ENCODE results near the gene CTNNA3. TPM values are rescaled to one million over a fixed set of nuclear protein-coding genes. Genes with fewer than 3 reads are reported as not detected.
A peak's percentile ranks its signal among the peaks of the same experiment; 100 is the strongest.

CTNNA3 gene
- total and polyA plus RNA-seq, 4 donors, result under 0.01 to 39.8 (median 0.09) TPM

DNA sequence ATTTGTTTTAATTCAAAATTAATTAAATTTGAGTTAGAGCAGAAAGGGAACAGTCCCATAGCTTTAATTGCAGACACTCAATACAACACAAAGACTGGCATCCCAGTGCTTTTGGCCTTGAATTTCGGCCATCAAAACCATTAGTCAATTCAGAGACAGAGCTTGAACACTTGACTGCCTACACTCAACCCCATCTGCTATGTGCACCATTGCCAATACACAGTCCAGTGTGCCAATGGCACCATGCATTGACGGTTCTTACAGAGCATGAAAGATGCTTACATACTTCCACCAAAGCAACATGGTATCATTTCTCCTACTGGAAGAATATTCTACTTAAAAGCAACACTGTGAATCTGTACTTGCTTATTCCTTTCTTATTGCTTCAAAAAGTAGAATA lies 813.7 kb downstream of the CTNNA3 start:
- Histone ChIP-seq H3K9me3 (ENCODE audit: control insufficient read depth in 4 of 4, insufficient read depth in 3 of 4, low read length in 3 of 4) (no peaks in the 10 kb centered on the region), H3K9ac (ENCODE audit: insufficient read depth in 1 of 2, low read length in 2 of 2) (no peak overlapping the region), H3K4me1 (ENCODE audit: control insufficient read depth in 5 of 5, insufficient read depth in 5 of 5, low read length in 5 of 5) (peaks cover 0 to 14% (median 0%) of the 10 kb centered on the region in 5 donors), H3K36me3 (ENCODE audit: control insufficient read depth in 4 of 4, insufficient read depth in 4 of 4, low read length in 4 of 4) (no peaks in the 10 kb centered on the region), H3K27me3 (ENCODE audit: control insufficient read depth in 3 of 3, insufficient read depth in 3 of 3, low read length in 2 of 3) (no peaks in the 10 kb centered on the region), H3K4me3 (no peak overlapping the region), H3K27ac (ENCODE audit: low read depth in 1 of 2, low read length in 1 of 2) (no peak overlapping the region)
- no peak for ATAC-seq (ENCODE audit: insufficient read depth, low FRiP score)
- WGBS, 2 donors, result 80 to 81% methylated on average over 2 of the region's 2 CpGs
- DNase-seq, result no peak
- TF ChIP-seq, protein P1, sequence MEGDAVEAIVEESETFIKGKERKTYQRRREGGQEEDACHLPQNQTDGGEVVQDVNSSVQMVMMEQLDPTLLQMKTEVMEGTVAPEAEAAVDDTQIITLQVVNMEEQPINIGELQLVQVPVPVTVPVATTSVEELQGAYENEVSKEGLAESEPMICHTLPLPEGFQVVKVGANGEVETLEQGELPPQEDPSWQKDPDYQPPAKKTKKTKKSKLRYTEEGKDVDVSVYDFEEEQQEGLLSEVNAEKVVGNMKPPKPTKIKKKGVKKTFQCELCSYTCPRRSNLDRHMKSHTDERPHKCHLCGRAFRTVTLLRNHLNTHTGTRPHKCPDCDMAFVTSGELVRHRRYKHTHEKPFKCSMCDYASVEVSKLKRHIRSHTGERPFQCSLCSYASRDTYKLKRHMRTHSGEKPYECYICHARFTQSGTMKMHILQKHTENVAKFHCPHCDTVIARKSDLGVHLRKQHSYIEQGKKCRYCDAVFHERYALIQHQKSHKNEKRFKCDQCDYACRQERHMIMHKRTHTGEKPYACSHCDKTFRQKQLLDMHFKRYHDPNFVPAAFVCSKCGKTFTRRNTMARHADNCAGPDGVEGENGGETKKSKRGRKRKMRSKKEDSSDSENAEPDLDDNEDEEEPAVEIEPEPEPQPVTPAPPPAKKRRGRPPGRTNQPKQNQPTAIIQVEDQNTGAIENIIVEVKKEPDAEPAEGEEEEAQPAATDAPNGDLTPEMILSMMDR (IDR thresholded peaks at IDR 0.05; ENCODE audit: control extremely low read depth, extremely low read depth), result no peak

DNA sequence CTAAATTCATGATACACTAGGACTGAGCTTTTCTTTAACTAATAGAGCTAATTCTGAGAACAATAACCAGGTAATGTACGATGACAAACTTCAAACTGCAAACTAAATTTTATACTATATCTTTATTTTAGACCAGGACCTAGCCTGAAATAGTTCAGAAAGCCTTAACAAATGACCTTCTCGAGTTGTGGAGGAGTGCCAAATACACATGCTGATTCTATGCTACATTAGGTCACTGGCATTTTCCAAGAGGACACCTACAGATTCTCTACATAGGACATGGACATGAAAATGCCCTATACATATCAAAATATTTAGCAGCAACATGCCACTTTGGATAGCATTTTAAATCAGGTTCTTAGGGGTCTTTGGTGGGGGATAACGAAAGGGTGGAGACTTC lies 814.2 kb downstream of the CTNNA3 start:
- Histone ChIP-seq H3K9ac (ENCODE audit: insufficient read depth in 1 of 2, low read length in 2 of 2) (no peak overlapping the region), H3K9me3 (ENCODE audit: control insufficient read depth in 4 of 4, insufficient read depth in 3 of 4, low read length in 3 of 4) (no peaks in the 10 kb centered on the region), H3K27ac (ENCODE audit: low read depth in 1 of 2, low read length in 1 of 2) (no peak overlapping the region), H3K36me3 (ENCODE audit: control insufficient read depth in 4 of 4, insufficient read depth in 4 of 4, low read length in 4 of 4) (no peaks in the 10 kb centered on the region), H3K4me3 (no peak overlapping the region), H3K27me3 (ENCODE audit: control insufficient read depth in 3 of 3, insufficient read depth in 3 of 3, low read length in 2 of 3) (no peaks in the 10 kb centered on the region), H3K4me1 (ENCODE audit: control insufficient read depth in 5 of 5, insufficient read depth in 5 of 5, low read length in 5 of 5) (peaks cover 0 to 18% (median 0%) of the 10 kb centered on the region in 5 donors)
- DNase-seq (no peak), ATAC-seq (ENCODE audit: insufficient read depth, low FRiP score) (no peak)
- WGBS, 2 donors, result 81 to 82% methylated on average over 3 of the region's 3 CpGs
- TF ChIP-seq, protein P1 (IDR thresholded peaks at IDR 0.05; ENCODE audit: control extremely low read depth, extremely low read depth), result no peak

DNA sequence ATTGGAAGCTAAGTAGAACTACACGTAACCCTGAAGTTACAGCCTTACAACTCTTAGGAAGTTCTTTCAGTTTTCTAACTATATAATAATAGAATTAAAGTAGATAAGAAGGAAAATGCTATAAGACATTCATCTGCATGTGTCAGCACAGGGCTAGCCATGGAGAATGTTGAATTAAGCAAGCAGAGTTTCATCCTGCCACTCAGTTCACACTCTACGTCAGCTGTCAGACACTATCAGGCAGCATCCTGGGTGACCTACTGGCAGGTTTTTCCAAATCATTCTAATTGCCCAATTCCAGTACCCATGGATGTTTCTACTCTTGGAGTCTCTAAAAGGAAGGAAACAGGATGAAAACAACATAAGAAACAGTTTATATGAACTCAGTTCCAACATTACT lies 815.2 kb downstream of the CTNNA3 start:
- 81 to 86% methylated on average over 2 of the region's 2 CpGs for WGBS, 2 donors
- no peaks in the 10 kb centered on the region for H3K27me3 ChIP-seq (ENCODE audit: control insufficient read depth in 3 of 3, insufficient read depth in 3 of 3, low read length in 2 of 3)
- no peak overlapping the region for H3K4me3 ChIP-seq
- H3K9me3 ChIP-seq (ENCODE audit: control insufficient read depth in 4 of 4, insufficient read depth in 3 of 4, low read length in 3 of 4), result no peaks in the 10 kb centered on the region
- DNase-seq (peak in 2 of 3 donors; percentile 5 to 47), ATAC-seq (ENCODE audit: insufficient read depth, low FRiP score) (no peak)
- H3K27ac ChIP-seq (ENCODE audit: low read depth in 1 of 2, low read length in 1 of 2), result no peak overlapping the region
- H3K9ac ChIP-seq (ENCODE audit: insufficient read depth in 1 of 2, low read length in 2 of 2), result no peak overlapping the region
- no peaks in the 10 kb centered on the region for H3K36me3 ChIP-seq (ENCODE audit: control insufficient read depth in 4 of 4, insufficient read depth in 4 of 4, low read length in 4 of 4)
- peaks cover 0 to 18% (median 0%) of the 10 kb centered on the region in 5 donors for H3K4me1 ChIP-seq (ENCODE audit: control insufficient read depth in 5 of 5, insufficient read depth in 5 of 5, low read length in 5 of 5)
- TF ChIP-seq, protein P1 (IDR thresholded peaks at IDR 0.05; ENCODE audit: control extremely low read depth, extremely low read depth), result no peak

DNA sequence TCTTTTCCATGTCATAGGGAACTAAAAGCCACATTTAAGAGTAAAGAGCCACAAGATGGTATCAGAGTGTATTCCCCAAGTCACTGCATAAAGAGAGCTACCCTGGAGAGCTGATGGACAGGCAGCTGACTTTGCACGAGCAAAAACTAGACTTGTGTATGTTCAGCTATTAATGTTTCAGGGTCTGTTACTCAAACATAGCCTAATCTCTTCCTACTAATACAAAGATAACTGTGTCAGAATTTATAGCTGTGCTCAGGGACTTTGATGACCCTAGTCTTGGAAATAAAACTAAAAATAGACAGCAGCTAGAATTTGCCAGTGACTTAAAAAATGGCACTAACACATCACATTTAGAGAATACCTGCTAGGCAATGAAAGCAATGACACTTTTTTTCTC lies 815.7 kb downstream of the CTNNA3 start:
- H3K4me1 ChIP-seq (ENCODE audit: control insufficient read depth in 5 of 5, insufficient read depth in 5 of 5, low read length in 5 of 5), result peaks cover 0 to 18% (median 0%) of the 10 kb centered on the region in 5 donors
- no peak overlapping the region for H3K4me3 ChIP-seq
- DNase-seq, result no peak
- H3K27ac ChIP-seq (ENCODE audit: low read depth in 1 of 2, low read length in 1 of 2), result peak overlapping the region in 1 of 2 donors; percentile 33
- 38 to 55% methylated on average over 1 of the region's 1 CpG for WGBS, 2 donors
- H3K9ac ChIP-seq (ENCODE audit: insufficient read depth in 1 of 2, low read length in 2 of 2), result no peak overlapping the region
- no peaks in the 10 kb centered on the region for H3K36me3 ChIP-seq (ENCODE audit: control insufficient read depth in 4 of 4, insufficient read depth in 4 of 4, low read length in 4 of 4)
- H3K9me3 ChIP-seq (ENCODE audit: control insufficient read depth in 4 of 4, insufficient read depth in 3 of 4, low read length in 3 of 4), result no peaks in the 10 kb centered on the region
- ATAC-seq (ENCODE audit: insufficient read depth, low FRiP score), result no peak
- TF ChIP-seq, protein P1 (IDR thresholded peaks at IDR 0.05; ENCODE audit: control extremely low read depth, extremely low read depth), result no peak
- no peaks in the 10 kb centered on the region for H3K27me3 ChIP-seq (ENCODE audit: control insufficient read depth in 3 of 3, insufficient read depth in 3 of 3, low read length in 2 of 3)
